ENCODE measurements around the gene IGFL2. TPM values are rescaled to one million over a fixed set of nuclear protein-coding genes. Genes with fewer than 3 reads are reported as not detected.

Gene IGFL2
- total RNA-seq, 1 experiment from 2014 or later, result not detected

Other genes starting within 250 kb of the IGFL2 start
- gene MYPOP, start 245.6 kb upstream of the IGFL2 start, total RNA-seq (2014; rRNA removed; shearing (Covaris generic); ENCODE audit: low replicate concordance), result 5.3 and 6.8 TPM in 2 replicates
- not detected in 2 replicates for gene NANOS2, start 233.5 kb upstream of the IGFL2 start, total RNA-seq (2014; rRNA removed; shearing (Covaris generic); ENCODE audit: low replicate concordance)
- 0.07 TPM in 1 of 2 replicates, not detected in the other for gene NOVA2, start 174.4 kb upstream of the IGFL2 start, total RNA-seq (2014; rRNA removed; shearing (Covaris generic); ENCODE audit: low replicate concordance)
- 6.4 and 13.5 TPM in 2 replicates for gene CCDC61, start 152.8 kb upstream of the IGFL2 start, total RNA-seq (2014; rRNA removed; shearing (Covaris generic); ENCODE audit: low replicate concordance)
- gene PGLYRP1, start 125.2 kb upstream of the IGFL2 start, total RNA-seq (2014; rRNA removed; shearing (Covaris generic); ENCODE audit: low replicate concordance), result not detected in 2 replicates
- not detected in 2 replicates for gene IGFL4, start 107.2 kb upstream of the IGFL2 start, total RNA-seq (2014; rRNA removed; shearing (Covaris generic); ENCODE audit: low replicate concordance)
- not detected in 2 replicates for gene IGFL3, start 23.6 kb upstream of the IGFL2 start, total RNA-seq (2014; rRNA removed; shearing (Covaris generic); ENCODE audit: low replicate concordance)
- gene IGFL1, start 81.5 kb downstream of the IGFL2 start, total RNA-seq (2014; rRNA removed; shearing (Covaris generic); ENCODE audit: low replicate concordance), result not detected in 2 replicates
- not detected in 2 replicates for gene HIF3A, start 148.8 kb downstream of the IGFL2 start, total RNA-seq (2014; rRNA removed; shearing (Covaris generic); ENCODE audit: low replicate concordance)
- gene PPP5C, start 198.8 kb downstream of the IGFL2 start, total RNA-seq (2014; rRNA removed; shearing (Covaris generic); ENCODE audit: low replicate concordance), result 31.1 and 57.5 TPM in 2 replicates